Small intestine (tissue), 7 donors: Measurements from ENCODE around the gene DDX47. TPM values are rescaled to one million over a fixed set of nuclear protein-coding genes. Genes with fewer than 3 reads are reported as not detected.
"Not testable (repeated sequence)": the region's sequence is repeated elsewhere in the genome, so short reads cannot be mapped to it uniquely, and the experiment has no call there.

ENCODE experiments used
- DNase-seq, 2 donors: peaks; one replicate each; pipeline versions ENCODE4 v3.0.0 to v3.0.0-alpha.2; 2013
- FAIRE-seq: peaks from 2 replicates; lab custom pipeline; 2012; peaks lifted over from hg19 to GRCh38; lab: Jason Lieb, UNC
- H3K27ac ChIP-seq, 3 donors: one replicate each; pipeline ENCODE4 v1.5.1; 2013; ENCODE audit warnings: low read length in 2 of 3, mild to moderate bottlenecking in 2 of 3, control low read depth in 1 of 3, inconsistent platforms in 1 of 3, low read depth in 1 of 3, moderate library complexity in 1 of 3
- H3K27me3 ChIP-seq, 3 donors: one replicate each; pipeline ENCODE4 v1.6.1; 2013; ENCODE audit warnings: low read length in 3 of 3, inconsistent platforms in 1 of 3; ENCODE audit not compliant: control insufficient read depth in 3 of 3, insufficient read depth in 3 of 3
- H3K36me3 ChIP-seq, 3 donors: one replicate each; pipeline ENCODE4 v1.6.1; 2013; ENCODE audit warnings: low read length in 3 of 3, inconsistent platforms in 1 of 3, low read depth in 1 of 3, mild to moderate bottlenecking in 1 of 3, moderate library complexity in 1 of 3; ENCODE audit not compliant: control insufficient read depth in 3 of 3, insufficient read depth in 2 of 3
- H3K4me1 ChIP-seq, 3 donors: one replicate each; pipeline ENCODE4 v1.6.1; 2013; ENCODE audit warnings: low read length in 2 of 3, inconsistent platforms in 1 of 3, low read depth in 1 of 3, mild to moderate bottlenecking in 1 of 3, moderate library complexity in 1 of 3; ENCODE audit not compliant: control insufficient read depth in 3 of 3, insufficient read depth in 2 of 3
- H3K4me3 ChIP-seq, 3 donors: one replicate each; pipeline ENCODE4 v1.5.1; 2013; ENCODE audit warnings: low read length in 3 of 3, control low read depth in 1 of 3, inconsistent platforms in 1 of 3, low read depth in 1 of 3, mild to moderate bottlenecking in 1 of 3, moderate library complexity in 1 of 3
- H3K9me3 ChIP-seq, 2 donors: one replicate each; pipeline ENCODE4 v1.6.1; 2013; ENCODE audit warnings: low read depth in 1 of 2, low read length in 1 of 2; ENCODE audit not compliant: control insufficient read depth in 2 of 2, insufficient read depth in 1 of 2
- WGBS, 3 donors: extraction: QIAGEN DNeasy Blood & Tissue Kit; methylation state at CpG; one replicate each; pipeline ENCODE4 v1.1.7; 2013; 5-methylcytosine and 5-hydroxymethylcytosine counted together
- polyA plus RNA-seq, 4 donors: library from polyadenylated mRNA; stranded (reverse) in 3 of 4; unstranded in 1 of 4; fragments of 200-250 nt in 3 of 4; fragments of 120-200 nt in 1 of 4; gene quantifications; one replicate each; pipeline versions ENCODE4 v1.2.1 to v1.2.3, GENCODE V29; 2013
- donor health status: healthy with polysubstance abuse.
- donor health status: control.
- donor health status: control.
- donor health status: Bipolar disorder and iron deficiency.
- donor health status: healthy.

The DDX47 gene
- polyA plus RNA-seq, 4 donors = 25.5 to 52.7 (median 33.6) TPM

DNA sequence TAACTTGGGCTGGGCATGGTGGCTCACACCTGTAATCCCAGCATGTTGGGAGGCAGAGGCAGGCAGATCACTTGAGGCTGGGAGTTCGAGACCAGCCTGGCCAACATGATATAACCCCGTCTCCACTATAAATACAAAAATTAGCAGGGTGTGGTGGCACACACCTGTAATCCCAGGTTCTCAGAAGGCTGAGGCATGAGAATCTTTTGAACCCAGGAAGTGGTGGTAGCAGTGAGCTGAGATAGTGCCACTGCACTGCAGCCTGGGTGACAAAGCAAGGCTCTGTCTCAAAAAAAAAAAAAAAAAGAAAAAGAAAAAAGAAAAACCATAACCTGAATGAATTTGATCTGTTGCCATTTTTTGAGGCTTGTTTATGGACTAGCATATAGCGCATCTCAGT, 33.6 kb downstream of the DDX47 start:
- not testable (repeated sequence) for FAIRE-seq, H3K27ac ChIP-seq, H3K4me1 ChIP-seq, DNase-seq, H3K4me3 ChIP-seq, H3K27me3 ChIP-seq, H3K36me3 ChIP-seq
- H3K9me3 ChIP-seq = peaks cover 0 to 11% of the 10 kb centered on the region in 2 donors
- 86 to 91% (median 91%) methylated on average over 3 of the region's 3 CpGs for WGBS, 3 donors

DNA sequence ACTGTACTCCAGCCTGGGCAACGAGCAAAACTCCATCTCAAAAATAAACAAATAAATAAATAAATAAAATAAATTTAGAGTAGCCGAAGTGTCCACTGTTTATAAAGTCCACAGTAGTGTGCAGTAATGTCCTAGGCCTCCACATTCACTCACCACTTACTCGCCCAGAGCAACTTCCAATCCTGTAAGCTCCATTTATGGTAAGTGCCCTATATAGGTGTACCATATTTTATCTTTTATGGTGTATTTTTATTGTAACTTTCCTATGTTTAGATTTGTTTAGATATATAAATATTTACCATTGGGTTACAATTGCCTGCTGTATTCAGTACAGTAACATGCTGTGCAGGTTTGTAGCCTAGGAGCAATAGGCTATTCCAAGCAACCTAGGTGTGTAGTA, 40.3 kb downstream of the DDX47 start:
- 59 to 64% (median 62%) methylated on average over 3 of the region's 3 CpGs for WGBS, 3 donors
- Histone ChIP-seq H3K27me3 (no peaks in the 10 kb centered on the region), H3K4me3 (no peak overlapping the region), H3K27ac (no peak overlapping the region), H3K4me1 (no peaks in the 10 kb centered on the region), H3K9me3 (peaks cover 0 to 11% of the 10 kb centered on the region in 2 donors), H3K36me3 (peaks cover 0 to 2% (median 0%) of the 10 kb centered on the region in 3 donors)
- FAIRE-seq (no peak), DNase-seq (no peak)

DNA sequence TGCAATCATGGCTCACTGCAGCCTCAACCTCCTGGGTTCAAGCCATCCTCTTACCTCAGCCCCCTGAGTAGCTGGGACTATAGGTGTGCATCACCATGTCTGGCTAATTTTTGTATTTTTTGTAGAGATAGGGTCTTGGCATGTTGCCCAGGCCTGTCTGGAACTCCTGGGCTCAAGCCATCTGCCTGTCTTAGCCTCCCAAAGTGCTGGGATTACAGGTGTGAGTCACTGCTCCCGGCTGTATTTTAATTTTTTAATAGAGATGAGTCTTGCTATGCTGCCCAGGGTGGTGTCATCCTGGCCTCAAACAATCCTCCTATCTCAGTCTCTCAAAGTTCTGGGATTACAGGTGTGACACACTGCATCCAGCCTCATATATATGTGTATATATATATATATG, 46.5 kb downstream of the DDX47 start:
- Histone ChIP-seq H3K27ac (no peak overlapping the region), H3K4me1 (no peaks in the 10 kb centered on the region), H3K9me3 (no peaks in the 10 kb centered on the region), H3K36me3 (peaks cover 0 to 5% (median 0%) of the 10 kb centered on the region in 3 donors), H3K4me3 (no peak overlapping the region), H3K27me3 (no peaks in the 10 kb centered on the region)
- WGBS, 3 donors = 13 to 64% (median 42%) methylated on average over 1 of the region's 1 CpG
- no peak for FAIRE-seq
- no peak for DNase-seq

DNA sequence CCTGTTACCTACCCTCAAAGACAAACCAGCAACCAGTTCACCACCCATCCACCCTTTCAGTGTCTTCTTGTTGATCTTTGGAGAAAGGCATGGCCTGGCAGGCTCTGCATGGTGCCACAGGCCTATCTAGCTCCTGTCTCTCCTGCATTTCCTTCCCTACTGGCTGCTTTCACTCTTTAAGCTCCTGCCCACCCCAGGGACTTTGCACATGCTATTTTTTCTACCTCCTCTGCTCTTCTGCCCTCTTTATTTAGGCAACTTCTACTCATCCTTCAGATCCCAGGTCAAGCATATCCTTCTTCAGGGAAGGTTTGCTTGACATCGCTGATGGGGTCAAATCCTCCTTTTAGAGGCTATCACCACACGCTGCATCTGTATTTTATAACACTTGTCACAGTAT, 51.1 kb downstream of the DDX47 start:
- DNase-seq (no peak), FAIRE-seq (no peak)
- Histone ChIP-seq H3K4me1 (no peaks in the 10 kb centered on the region), H3K4me3 (no peak overlapping the region), H3K27me3 (no peaks in the 10 kb centered on the region), H3K9me3 (no peaks in the 10 kb centered on the region), H3K27ac (no peak overlapping the region), H3K36me3 (peaks cover 0 to 8% (median 0%) of the 10 kb centered on the region in 3 donors)
- WGBS, 3 donors = 96 to 100% (median 98%) methylated on average over 2 of the region's 2 CpGs

GRCh38 chr12:12868477-12869235, 55.5 kb downstream of the DDX47 start:
- DNase-seq = no peak
- Histone ChIP-seq H3K4me1 (peaks cover 0 to 18% (median 2%) of the 10 kb centered on the region in 3 donors), H3K9me3 (no peaks in the 10 kb centered on the region), H3K27ac (no peak overlapping the region), H3K27me3 (no peaks in the 10 kb centered on the region), H3K36me3 (peaks cover 0 to 8% (median 0%) of the 10 kb centered on the region in 3 donors), H3K4me3 (no peak overlapping the region)
- FAIRE-seq = no peak
- 89 to 93% (median 90%) methylated on average over 3 of the region's 3 CpGs for WGBS, 3 donors

GRCh38 chr12:12870465-12870864, 57.3 kb downstream of the DDX47 start:
- Histone ChIP-seq H3K36me3 (peaks cover 0 to 6% (median 0%) of the 10 kb centered on the region in 3 donors), H3K27ac (no peak overlapping the region), H3K4me1 (peaks cover 0 to 27% (median 2%) of the 10 kb centered on the region in 3 donors), H3K27me3 (no peaks in the 10 kb centered on the region), H3K9me3 (no peaks in the 10 kb centered on the region), H3K4me3 (no peak overlapping the region)
- FAIRE-seq (no peak), DNase-seq (no peak)
- 86 to 94% (median 86%) methylated on average over 7 of the region's 7 CpGs for WGBS, 3 donors

DNA sequence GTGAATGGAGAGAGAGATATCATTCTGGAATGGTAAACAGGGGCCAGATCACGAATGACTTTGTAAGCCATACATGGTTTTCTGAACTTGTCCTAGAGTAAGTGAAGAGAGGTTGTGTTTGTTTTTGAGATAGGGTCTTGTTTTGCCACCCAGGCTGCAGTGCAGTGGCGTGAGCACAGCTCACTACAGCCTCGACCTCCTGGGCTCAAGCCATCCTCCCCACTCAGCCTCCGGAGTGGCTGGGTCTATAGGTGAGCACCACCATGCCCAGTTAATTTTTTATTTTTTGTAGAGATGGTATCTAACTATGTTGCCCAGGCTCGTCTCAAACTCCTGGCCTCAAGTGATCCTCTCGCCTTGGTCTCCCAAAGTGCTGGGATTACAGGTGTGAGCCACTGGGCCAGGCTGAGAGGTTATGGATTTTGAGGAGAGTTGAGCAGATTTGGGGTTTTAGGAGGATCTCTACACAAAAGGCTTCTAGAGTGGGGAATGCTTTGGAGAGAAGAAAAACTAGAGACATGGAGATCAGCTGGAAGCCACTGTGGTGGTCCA, 58.5 kb downstream of the DDX47 start:
- Histone ChIP-seq H3K4me1 (peaks cover 0 to 28% (median 2%) of the 10 kb centered on the region in 3 donors), H3K36me3 (peaks cover 0 to 4% (median 0%) of the 10 kb centered on the region in 3 donors), H3K27ac (peak overlapping the region in 2 of 3 donors; percentile 62 to 73), H3K9me3 (no peaks in the 10 kb centered on the region), H3K4me3 (no peak overlapping the region), H3K27me3 (no peaks in the 10 kb centered on the region)
- no peak for DNase-seq
- FAIRE-seq = no peak
- 72 to 89% (median 75%) methylated on average over 6 of the region's 6 CpGs for WGBS, 3 donors

- Histone ChIP-seq H3K9me3 (no peaks in the 10 kb centered on the region), H3K4me1 (peaks cover 0 to 33% (median 2%) of the 10 kb centered on the region in 3 donors), H3K27me3 (no peaks in the 10 kb centered on the region), H3K4me3 (no peak overlapping the region), H3K27ac (peak overlapping the region in 2 of 3 donors; percentile 62 to 73), H3K36me3 (peaks cover 0 to 4% (median 0%) of the 10 kb centered on the region in 3 donors)
- WGBS, 3 donors = 13 to 58% (median 40%) methylated on average over 10 of the region's 10 CpGs
- peak; percentile 83 to 86 for DNase-seq
- no peak for FAIRE-seq
Measured at GRCh38 chr12:12872139-12872933, 59.2 kb downstream of the DDX47 start.
